Mesodermal cell (in vitro differentiated cells): ENCODE measurements around the gene LIMS1.
"Not testable (repeated sequence)": the region's sequence is repeated elsewhere in the genome, so short reads cannot be mapped to it uniquely, and the experiment has no call there.

Experiments used
- H3K27ac ChIP-seq: 2 replicates; pipeline ENCODE4 v1.7.0; 2013; ENCODE audit warnings: mild to moderate bottlenecking, low read depth, low read length, moderate library complexity; ENCODE audit not compliant: severe bottlenecking
- H3K36me3 ChIP-seq: 2 replicates; pipeline ENCODE4 v1.7.1; 2013; ENCODE audit warnings: mild to moderate bottlenecking, low read length, moderate library complexity; ENCODE audit not compliant: control insufficient read depth, insufficient read depth
- H3K4me1 ChIP-seq: one replicate; pipeline ENCODE4 v1.7.1; 2013; ENCODE audit warnings: mild to moderate bottlenecking, low read length; ENCODE audit not compliant: insufficient read depth, control insufficient read depth, poor library complexity, severe bottlenecking
- H3K4me3 ChIP-seq: 2 replicates; pipeline ENCODE4 v1.7.0; 2013; ENCODE audit warnings: low read length, control low read depth, mild to moderate bottlenecking; ENCODE audit not compliant: insufficient read depth, poor library complexity, severe bottlenecking; ENCODE audit errors: extremely low read depth
- H3K9me3 ChIP-seq: 2 replicates; pipeline ENCODE4 v1.7.1; 2013; ENCODE audit warnings: mild to moderate bottlenecking, low read length, moderate library complexity; ENCODE audit not compliant: control insufficient read depth
- WGBS, 2 experiments: methylation state at CpG; one replicate each; pipeline ENCODE4 v1.1.5; 2013; ENCODE audit warnings: missing lambda C conversion rate in 2 of 2; ENCODE audit not compliant: insufficient coverage in 2 of 2; 5-methylcytosine and 5-hydroxymethylcytosine counted together

LIMS1 gene

GRCh38 chr2:108651468-108651867 is 117.2 kb downstream of the LIMS1 start:
- WGBS, 2 experiments: no CpG with 5 or more reads among the region's 2 CpGs
- not testable (repeated sequence) for H3K4me3 ChIP-seq, H3K27ac ChIP-seq, H3K4me1 ChIP-seq, H3K36me3 ChIP-seq, H3K9me3 ChIP-seq

DNA sequence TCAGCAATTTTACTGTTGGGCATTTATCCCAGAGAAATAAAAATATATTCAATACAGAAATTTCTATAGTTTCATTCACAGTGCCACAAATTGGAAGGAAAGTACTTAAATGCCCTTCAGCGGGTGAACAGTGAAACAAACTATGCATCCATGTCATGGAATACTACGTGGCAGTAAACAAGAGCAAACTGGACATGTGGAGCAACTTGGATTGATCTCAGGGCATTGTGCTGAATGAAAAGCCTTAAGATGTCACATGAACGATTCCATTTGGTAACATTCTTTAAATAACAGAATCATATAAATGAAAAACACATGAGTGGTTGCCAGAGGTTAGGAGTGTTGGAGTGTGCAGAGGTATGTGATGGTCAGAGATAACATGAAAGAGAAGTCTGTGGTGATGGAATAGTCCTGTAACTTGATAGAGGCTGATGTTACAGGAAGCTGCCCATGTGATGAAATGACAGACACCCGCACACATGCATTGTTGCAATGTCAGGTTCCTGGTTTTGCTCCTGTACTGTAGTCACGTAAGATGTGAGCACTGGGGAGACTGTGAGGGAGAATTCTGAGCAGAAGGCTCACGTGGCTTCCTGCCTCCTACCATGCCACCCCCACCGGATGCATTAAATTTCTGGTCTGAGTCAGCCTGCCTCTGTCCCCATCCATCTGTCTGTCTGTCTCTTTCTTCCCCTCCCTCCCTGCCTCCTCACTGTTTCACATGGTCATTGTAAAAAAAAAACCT is 118.1 kb downstream of the LIMS1 start:
- peak overlapping the region; percentile 29 for H3K27ac ChIP-seq
- 94 to 100% methylated on average over 2 to 3 of the region's 7 CpGs for WGBS, 2 experiments
- not testable (repeated sequence) for H3K36me3 ChIP-seq, H3K4me1 ChIP-seq, H3K9me3 ChIP-seq, H3K4me3 ChIP-seq

DNA sequence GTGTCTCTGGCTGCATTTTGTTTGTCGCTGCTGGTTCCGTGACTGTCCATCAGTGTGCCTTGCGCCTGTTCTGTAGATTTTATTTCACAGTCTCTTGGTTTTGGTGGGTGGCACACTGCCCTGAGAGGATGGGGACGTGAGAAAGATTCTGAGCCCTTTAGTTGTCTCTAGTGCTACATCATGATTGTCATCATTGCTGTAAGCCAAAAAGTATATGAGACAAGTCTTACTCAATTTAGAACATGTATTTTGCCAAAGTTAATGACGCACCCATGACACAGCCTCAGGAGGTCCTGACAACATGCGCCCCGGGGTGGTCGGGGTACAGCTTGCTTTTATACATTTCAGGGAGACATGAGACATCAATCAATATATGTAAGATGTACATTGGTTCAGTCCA is 119.2 kb downstream of the LIMS1 start:
- not testable (repeated sequence) for H3K4me3 ChIP-seq, H3K27ac ChIP-seq, H3K36me3 ChIP-seq, H3K9me3 ChIP-seq, H3K4me1 ChIP-seq
- no CpG with 5 or more reads among the region's 8 CpGs for WGBS, 2 experiments

DNA sequence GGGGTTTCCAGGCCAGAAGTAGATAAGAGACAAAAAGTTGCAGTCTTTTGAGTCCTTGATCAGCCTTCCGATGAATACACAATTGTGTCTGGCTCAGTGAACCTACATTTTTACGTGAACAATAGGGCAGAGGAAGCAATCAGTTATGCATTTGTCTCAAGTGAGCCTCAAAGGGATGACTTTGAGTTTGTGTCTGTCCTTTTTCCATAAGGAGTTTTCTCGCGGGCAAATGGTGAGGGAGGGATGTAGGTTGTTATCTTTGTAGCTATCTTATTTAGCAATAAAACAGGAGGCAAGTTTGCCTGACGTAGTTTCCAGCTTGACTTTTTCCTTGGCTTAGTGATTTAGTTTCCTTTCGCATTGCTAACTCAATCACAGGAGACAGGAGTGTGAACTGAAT is 119.6 kb downstream of the LIMS1 start:
- not testable (repeated sequence) for H3K9me3 ChIP-seq, H3K4me1 ChIP-seq, H3K4me3 ChIP-seq, H3K36me3 ChIP-seq
- H3K27ac ChIP-seq: peak overlapping the region; percentile 87
- WGBS, 2 experiments: 71 to 80% methylated on average over 1 to 2 of the region's 6 CpGs

DNA sequence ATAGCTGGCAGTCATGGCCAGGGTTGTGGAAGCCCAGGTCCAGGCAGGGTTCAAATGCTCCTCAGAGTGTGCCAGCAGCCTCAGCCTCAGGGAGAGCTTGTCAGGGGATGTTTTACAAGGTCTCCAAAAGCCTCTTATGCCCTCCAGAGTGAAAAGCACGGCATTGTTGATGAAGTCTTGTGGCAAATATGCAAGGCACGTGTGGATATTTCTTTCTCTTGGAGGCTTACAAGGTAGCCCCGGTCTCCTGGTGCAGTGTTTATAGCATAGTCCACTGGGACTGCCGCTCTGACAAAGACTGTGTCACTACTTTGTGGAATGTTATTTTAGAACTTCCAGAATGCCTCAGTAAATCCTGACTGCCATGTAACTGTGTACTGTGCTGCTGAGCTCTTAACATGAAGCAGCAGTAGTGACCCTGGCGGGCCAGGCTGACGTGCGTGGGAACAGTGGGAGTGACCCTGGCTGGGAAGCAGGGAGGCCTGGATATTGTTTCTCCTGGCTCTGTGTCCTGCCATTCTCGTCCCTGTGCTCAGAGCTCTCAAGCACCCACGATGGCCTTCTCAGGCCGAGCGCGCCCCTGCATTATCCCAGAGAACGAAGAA is 120.4 kb downstream of the LIMS1 start:
- H3K36me3 ChIP-seq, H3K9me3 ChIP-seq, H3K4me3 ChIP-seq, H3K4me1 ChIP-seq: not testable (repeated sequence)
- WGBS, 2 experiments: no CpG with 5 or more reads among the region's 13 CpGs
- peak overlapping the region; percentile 87 for H3K27ac ChIP-seq

- H3K36me3 ChIP-seq, H3K4me1 ChIP-seq, H3K4me3 ChIP-seq, H3K27ac ChIP-seq, H3K9me3 ChIP-seq: not testable (repeated sequence)
- no CpG with 5 or more reads among the region's 13 CpGs for WGBS, 2 experiments
Observed at GRCh38 chr2:108655270-108655669, 121.0 kb downstream of the LIMS1 start.

GRCh38 chr2:108656282-108656681 is 122.0 kb downstream of the LIMS1 start:
- H3K36me3 ChIP-seq, H3K27ac ChIP-seq, H3K9me3 ChIP-seq, H3K4me1 ChIP-seq, H3K4me3 ChIP-seq: not testable (repeated sequence)

DNA sequence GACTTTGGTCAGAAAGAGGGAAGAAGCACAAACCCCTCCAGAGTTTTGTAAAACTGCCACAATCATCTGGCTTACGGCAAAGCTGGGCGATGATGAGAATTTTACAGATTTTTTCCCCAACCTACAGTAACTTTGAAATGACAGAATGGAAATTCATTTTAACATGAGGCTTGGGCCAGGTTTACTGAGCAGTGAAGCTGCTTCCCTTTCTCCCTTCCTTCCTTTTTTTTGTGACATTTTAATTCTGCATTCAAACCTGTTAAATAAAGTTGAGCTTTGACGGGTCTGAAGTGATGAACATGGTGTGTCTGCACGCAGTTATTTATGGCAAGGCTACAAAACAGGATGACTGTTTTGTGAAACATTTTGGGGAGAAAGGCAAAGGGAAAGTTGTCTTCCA is 123.2 kb downstream of the LIMS1 start:
- H3K36me3 ChIP-seq, H3K27ac ChIP-seq, H3K4me3 ChIP-seq, H3K9me3 ChIP-seq: not testable (repeated sequence)
- peaks cover 15% of the 10 kb centered on the region for H3K4me1 ChIP-seq
- WGBS, 2 experiments: no CpG with 5 or more reads among the region's 4 CpGs

- not testable (repeated sequence) for H3K27ac ChIP-seq, H3K9me3 ChIP-seq, H3K4me3 ChIP-seq, H3K4me1 ChIP-seq, H3K36me3 ChIP-seq
- WGBS, 2 experiments: no CpG with 5 or more reads among the region's 7 CpGs
Observed at GRCh38 chr2:108658553-108658952, 124.3 kb downstream of the LIMS1 start.

- not testable (repeated sequence) for H3K9me3 ChIP-seq, H3K4me1 ChIP-seq, H3K4me3 ChIP-seq, H3K36me3 ChIP-seq, H3K27ac ChIP-seq
- WGBS, 2 experiments: 80% methylated on average over 2 of the region's 4 CpGs; no CpG with 5 or more reads in 1 of the 2 experiments
Observed at GRCh38 chr2:108661493-108661892, 127.2 kb downstream of the LIMS1 start.

DNA sequence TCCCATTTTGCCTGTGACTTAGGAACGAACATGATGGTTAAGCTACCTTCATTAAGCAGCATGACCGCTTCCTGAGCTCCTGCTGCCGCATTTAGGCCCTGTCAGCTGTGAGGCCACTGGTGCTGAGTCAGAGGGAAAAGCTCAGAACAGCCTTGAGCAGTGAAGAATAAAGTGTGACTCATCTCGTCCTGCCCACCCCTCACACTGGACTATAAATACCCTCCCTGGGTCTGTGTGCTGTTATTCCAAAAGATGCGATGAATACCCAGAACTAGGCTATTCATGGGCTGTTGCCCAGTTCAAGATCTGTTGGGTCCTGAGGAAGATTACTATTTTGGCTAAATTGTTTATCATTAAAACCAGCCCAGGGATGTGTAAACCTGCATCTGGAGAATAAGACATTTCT is 127.9 kb downstream of the LIMS1 start:
- H3K27ac ChIP-seq: peak overlapping the region; percentile 45

More for the DNA sequence above, 127.9 kb downstream of the LIMS1 start:
- H3K9me3 ChIP-seq, H3K36me3 ChIP-seq, H3K4me1 ChIP-seq, H3K4me3 ChIP-seq: not testable (repeated sequence)
- no CpG with 5 or more reads among the region's 5 CpGs for WGBS, 2 experiments
